ENCODE data around the gene CLIP3.

GRCh38 chr19:36049080-36049698 is 16.5 kb upstream of the CLIP3 start:
- TF ChIP-seq CTCF (IDR thresholded peaks at IDR 0.05), result no peak
- no peak for TF ChIP-seq POLR2A (IDR thresholded peaks at IDR 0.05)
